Limb (tissue), 2 donors: ENCODE data around the gene ELMO1.

Experiments
- DNase-seq, 2 donors: peaks; one replicate each; pipeline ENCODE4 v3.0.0-alpha.2; 2016; ENCODE audit errors: extremely low spot score in 2 of 2

The ELMO1 gene

GRCh38 chr7:37062560-37062859, 386.2 kb downstream of the ELMO1 start:
- no peak for DNase-seq

DNA sequence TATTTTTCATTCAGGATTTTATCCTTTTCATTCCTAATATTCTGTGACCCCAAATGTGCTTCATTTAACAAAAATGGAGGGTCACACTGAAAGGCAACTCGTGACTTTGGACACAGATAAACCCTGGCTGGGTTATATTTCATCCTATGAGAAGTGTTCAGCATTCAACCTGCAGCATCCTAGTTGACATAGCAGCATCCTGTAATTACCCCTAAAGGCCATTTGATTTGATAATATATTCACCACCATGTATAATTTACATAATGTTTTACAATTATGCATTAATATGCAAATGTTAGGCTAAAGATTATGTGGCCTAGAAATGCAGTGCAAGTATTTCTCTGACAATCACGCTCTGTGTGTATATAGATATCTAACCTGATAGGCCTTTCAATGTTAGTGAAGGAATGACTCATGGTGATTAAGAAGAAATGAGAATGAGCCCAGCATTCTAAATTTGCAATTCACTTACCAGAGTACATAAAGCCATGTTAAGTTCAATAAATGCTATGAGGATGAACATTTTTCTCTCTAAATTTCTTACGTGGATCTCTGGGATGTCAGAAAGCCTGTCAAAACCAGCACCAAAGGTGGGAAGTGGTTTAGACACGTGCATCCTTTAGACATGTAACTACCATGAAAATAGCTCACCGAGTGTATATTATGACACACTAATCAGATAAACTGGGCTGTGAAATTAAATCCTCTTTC, 386.7 kb downstream of the ELMO1 start:
- DNase-seq, result no peak

- no peak for DNase-seq
Observed at GRCh38 chr7:37056234-37056912, 392.3 kb downstream of the ELMO1 start.

DNA sequence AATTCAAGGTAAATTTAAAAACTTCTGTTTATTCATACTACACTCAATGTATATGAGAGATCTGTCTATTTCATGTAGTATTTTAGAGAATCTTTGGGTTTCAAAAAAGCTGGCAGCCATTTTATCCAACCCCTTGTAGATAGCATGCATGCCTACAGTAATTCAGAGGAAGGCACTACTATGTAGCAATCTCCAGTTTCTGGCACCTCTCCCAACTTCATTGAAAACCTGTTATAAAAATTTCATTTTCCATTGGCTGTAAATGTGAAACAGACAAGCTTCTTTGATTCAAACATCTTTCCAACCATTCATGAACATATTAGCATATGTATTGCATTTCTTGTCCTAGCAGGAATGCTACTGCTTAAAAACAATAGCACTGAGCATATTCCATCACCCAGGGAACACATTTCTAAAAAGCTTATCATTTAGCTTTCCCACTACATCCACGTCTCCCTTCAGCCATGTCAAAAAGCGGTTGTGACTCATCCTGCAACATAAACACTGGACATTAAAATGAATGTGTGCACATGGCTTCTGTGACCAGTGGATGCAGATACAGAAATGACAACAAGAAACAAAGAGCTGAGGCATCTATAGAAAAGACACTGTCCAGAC, 393.9 kb downstream of the ELMO1 start:
- no peak for DNase-seq

GRCh38 chr7:37052705-37053104, 396.0 kb downstream of the ELMO1 start:
- DNase-seq, result peak; percentile 30 to 71

- DNase-seq, result no peak
Observed at GRCh38 chr7:37050801-37051200, 397.9 kb downstream of the ELMO1 start.

DNA sequence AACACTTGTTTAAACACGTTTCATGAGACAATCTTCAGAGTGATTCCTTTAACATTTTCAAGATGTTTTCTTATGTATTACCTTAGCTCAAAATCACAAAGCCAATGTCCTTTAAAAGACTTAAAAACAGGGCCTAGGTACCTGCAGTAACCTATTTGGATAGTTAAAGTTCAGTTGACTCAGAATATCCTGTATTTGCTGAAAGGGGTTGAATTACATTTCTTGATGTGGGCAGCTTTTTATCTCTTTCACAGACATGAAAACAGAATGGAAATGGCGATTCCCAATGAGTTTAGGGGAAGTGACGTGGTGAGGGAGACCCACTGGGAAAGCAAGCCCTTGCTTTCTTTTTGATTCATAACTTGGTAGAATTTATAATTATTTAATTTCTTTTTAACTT, 400.0 kb downstream of the ELMO1 start:
- DNase-seq, result no peak

DNA sequence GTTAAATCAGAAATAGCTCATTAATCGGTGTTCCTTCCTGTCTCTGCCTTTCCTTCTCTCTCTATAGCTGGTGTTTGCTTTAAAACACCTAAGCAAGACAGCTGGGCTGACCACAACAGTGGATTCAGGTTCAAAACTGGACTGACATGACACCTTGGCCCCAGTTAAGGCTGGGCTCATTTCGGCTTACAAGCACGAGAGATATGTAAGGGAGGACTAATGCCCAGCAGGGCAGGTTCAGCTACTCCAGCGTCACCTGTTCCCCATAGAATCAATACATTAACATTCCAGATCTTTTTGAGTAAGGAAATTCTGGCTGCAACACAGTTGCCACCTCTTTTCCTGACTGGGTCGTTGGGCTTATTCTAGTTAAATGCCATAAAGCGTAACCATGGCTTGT, 401.4 kb downstream of the ELMO1 start:
- no peak for DNase-seq

DNA sequence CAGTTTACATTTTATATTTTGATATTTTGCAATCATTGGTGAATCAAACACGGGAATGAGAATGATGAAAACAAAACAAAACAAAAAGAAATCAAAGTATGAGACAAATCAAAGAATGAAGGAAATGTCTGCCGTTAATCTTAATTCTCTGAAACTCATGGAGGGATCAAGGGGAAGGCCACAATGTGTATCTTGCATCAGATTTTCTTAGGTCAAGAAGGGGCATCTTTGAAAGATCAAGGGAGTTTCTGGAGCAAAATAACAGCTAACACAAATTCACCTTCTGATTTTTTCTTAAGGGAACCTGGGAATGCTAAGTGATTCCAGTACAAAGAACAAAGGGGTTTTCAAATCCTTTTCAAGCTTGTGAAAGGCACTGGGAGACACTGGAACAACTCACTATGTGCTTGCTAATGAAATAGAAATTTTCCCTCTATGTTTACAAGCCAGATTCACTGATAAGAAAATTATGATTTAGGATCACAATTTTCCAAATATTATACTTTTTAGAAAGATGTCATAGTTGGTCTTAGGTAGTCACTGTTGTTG, 402.1 kb downstream of the ELMO1 start:
- no peak for DNase-seq

GRCh38 chr7:37045681-37046179, 402.9 kb downstream of the ELMO1 start:
- no peak for DNase-seq

DNA sequence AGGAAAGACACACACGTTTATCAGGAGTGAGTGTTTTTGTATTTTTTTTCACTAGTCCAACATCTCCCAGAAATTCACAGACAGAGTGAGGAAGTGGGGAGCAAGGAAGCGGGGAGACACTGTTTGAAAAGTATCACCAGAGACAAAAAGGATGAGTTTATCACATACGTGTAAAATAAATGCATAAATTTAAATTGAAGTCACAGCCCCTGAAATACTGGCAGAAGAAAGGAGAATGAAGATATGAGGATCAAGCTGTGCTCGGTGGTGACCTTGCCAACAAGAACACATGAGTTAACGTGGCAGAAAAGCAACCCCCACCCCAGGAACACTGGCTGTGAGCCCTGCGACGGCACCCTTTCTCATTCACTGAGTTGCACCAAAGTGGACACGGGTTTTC, 407.2 kb downstream of the ELMO1 start:
- DNase-seq, result no peak

DNA sequence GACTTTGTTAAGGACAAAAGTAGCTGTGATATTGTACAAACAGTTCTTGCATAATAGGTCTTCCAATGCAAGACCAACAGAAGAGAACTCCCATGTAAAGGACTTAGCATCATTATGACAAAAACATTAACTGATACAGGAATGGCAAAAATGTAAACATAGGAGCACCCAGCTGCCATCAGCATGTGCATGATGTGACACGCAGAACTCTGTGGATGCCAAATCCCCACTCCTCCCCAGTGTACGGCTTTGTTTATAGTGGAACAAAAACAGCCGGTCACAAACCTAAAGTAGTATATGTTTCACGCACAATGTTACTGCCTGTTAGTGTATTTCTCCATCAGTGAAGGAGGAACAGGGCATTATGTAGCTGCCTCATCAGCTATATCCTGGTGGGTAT, 408.3 kb downstream of the ELMO1 start:
- no peak for DNase-seq

- DNase-seq, result no peak
Observed at GRCh38 chr7:37039131-37039749, 409.4 kb downstream of the ELMO1 start.

- DNase-seq, result no peak
Observed at GRCh38 chr7:37038706-37039105, 410.0 kb downstream of the ELMO1 start.

DNA sequence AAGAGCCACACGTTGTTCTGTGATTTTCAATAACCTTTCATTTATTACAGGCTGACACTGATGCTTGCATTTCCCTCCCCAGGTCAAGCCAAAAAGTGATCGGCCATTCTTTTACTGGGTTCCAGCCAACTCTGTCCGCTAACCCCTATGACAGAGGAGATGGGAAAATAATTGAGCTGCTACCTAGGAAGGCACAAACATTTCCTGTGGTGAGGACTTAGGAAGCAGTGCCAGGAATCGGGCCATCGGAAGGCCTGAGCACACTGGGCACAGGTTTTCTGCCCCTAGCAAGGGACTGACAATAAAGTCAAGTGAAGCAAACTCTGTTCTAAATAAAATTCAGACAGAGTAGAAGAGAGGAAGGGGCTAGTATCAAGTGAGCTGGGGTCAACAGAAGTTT, 411.4 kb downstream of the ELMO1 start:
- no peak for DNase-seq

GRCh38 chr7:37035631-37036030, 413.0 kb downstream of the ELMO1 start:
- DNase-seq, result no peak

- no peak for DNase-seq
Observed at GRCh38 chr7:37033141-37033540, 415.5 kb downstream of the ELMO1 start.

DNA sequence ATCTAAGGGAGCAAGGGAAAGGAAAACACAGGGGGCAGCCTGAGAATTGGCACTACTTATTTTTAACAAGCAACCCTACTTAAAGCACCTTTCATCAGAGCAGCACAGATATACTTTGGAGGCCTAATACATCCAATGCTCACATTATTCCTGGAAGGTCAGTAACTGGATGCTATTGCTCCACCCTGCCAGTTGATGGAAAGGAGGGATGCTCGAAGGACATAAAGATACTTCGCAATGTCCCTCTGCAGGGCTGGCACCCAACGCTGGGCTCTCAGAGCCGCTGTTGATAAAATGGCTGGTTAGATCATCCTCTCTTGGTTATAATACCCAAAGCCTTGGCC, 416.4 kb downstream of the ELMO1 start:
- DNase-seq, result no peak

- peak; percentile 44 to 85 for DNase-seq
Observed at GRCh38 chr7:37031571-37032257, 416.9 kb downstream of the ELMO1 start.

GRCh38 chr7:37028909-37029440, 419.7 kb downstream of the ELMO1 start:
- DNase-seq, result no peak
